HG02588 (cell line): Measurements from ENCODE around the gene ATP8B1.
"Not testable (repeated sequence)": the region's sequence is repeated elsewhere in the genome, so short reads cannot be mapped to it uniquely, and the experiment has no call there.

Experiments
- ATAC-seq: cut with Tn5 transposase; IDR thresholded peaks from one replicate; pipeline ENCODE4 v1.9.1; 2021; ENCODE audit warnings: mild to moderate bottlenecking, moderate library complexity; ENCODE audit not compliant: unreplicated experiment

The ATP8B1 gene

DNA sequence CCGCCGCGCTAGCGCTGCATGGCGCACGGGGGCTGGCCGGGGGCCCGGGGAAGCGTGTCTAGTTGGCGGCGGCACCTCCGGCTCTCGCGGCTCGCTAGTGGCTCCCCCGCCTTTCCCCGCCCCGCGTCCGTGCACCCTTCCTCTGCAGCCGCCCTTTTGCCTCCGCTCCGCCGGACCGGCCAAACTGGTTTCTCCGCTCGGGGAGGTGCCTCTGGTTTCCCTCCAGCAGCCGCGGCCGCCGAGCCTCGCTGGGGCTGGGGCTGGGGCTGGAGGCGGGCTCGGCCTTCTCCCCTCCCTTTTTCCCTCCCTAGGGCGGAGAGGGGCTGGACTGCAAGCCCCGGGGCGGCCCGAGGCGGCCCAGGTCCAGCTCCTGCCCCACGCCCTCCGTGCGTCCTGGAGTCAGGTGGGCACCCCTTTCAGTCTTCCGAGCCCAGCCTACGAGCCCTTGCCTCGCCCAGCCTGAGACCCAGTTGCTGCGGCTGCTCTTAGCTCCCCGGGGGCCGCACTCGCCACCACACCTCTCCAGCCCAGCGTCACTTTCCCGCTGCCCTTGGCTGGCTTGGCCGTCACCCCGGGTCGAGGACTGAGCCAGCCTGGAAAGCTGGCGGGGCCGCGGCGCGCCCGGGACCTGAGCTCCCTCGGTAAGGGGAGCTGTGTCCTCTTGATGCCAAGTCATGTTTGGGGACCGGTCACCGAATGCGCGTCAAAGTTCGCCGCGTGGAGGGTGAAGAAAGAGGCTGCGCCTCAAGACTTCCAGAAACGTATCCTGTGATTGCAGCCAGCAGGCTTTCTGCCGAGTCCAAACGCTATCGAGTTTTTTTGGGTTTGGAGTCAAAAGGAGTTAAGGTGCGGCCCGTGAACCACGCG is at the start of gene ATP8B1:
Gene ATP8B1, minus strand, starts transcription at position 213 of the 867 bp plus-strand sequence. CDS start 71,508 bp downstream, outside the sequence.
- ATAC-seq, result peak; percentile 52

DNA sequence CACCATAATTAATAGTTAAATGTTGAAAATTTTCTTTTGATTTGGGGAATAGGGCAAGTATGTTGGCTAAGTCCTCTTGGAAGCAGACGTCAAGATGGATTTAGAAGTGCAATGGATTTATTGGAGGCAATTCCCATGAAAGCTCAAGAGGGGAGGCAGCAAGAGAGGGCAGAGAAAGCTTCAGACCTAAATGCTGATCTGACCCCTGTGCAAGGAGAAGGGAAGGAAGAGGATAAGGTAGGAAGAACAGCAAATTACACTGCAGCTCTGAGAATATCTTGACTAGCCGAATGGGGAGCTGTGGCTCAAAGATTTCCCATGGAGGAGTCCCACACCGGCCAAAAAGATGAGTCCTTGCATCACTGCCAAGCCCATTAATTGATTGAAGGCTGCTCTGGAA is 46.9 kb upstream of the ATP8B1 start:
- no peak for ATAC-seq

DNA sequence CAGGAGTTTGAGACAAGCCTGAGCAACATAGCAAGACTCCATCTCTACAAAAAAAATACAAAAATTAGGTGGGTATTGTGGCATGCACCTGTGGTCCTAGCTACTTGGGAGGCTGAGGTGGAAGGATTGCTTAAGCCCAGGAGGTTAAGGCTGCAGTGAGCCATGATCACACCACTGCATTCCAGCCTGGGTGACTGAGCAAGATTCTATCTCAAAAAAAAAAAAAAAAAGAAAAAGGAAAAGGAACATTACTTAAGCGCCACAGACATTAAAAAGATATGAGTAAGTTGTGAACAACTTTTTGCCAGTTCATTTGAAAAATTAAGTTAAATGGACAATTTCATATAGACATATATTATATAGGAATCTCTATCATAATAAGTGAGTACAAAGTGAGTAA is 45.3 kb upstream of the ATP8B1 start:
- not testable (repeated sequence) for ATAC-seq

DNA sequence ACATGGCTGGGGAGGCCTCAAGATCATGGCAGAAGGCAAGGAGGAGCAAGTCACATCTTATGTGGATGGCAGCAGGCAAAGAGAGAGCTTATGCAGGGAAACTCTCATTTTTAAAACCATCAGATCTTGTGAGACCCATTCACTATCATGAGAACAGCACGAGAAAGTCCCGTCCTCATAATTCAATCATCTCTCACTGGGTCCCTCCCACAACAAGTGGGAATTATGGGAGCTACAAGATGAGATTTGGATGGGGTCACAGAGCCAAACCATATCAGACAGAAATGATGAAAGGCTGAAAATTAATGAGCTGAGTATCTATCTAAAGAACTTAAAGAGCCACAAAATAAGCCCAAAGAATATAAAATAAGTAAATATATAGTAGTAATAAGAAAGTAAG is 44.3 kb upstream of the ATP8B1 start:
- not testable (repeated sequence) for ATAC-seq

DNA sequence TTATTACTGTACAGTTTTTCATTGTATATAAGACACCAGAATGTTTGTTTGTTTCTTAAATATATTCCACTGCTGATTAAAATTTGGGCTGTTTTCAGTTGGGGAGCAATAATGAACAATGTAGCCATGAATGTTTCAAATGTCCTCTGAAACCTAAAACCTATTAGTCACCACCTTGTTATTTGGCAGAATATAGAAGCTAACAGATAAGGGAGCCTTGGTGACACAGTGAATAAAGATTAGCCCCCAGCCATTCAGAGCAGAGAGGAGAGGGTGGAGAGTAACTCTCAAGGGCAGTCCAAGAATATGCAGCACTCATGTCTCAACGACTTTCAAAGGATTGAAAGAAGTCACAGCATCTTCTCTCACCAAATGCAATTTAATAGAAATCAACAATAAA is 43.1 kb upstream of the ATP8B1 start:
- no peak for ATAC-seq

DNA sequence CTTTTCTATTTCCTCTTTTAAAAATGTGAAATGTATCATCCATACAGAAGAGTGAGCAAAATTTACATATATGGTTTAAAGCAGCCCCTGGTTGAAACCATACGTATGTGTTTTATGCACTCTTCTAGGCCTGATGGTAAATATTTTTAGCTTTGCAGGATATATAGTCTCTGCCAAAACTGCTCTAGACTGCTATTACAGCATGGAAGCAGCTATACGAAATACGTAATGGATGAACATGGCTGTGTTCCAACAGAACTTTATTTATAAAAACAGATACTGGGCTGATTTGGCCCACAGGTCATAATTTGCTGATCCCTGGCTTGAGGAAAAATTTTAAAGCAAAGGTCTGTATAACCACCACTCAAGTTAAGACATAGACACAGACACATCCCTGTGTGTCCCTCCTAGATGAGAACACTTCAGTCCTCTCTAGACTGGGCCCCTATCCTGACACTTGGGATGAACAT is 42.5 kb upstream of the ATP8B1 start:
- ATAC-seq, result no peak

DNA sequence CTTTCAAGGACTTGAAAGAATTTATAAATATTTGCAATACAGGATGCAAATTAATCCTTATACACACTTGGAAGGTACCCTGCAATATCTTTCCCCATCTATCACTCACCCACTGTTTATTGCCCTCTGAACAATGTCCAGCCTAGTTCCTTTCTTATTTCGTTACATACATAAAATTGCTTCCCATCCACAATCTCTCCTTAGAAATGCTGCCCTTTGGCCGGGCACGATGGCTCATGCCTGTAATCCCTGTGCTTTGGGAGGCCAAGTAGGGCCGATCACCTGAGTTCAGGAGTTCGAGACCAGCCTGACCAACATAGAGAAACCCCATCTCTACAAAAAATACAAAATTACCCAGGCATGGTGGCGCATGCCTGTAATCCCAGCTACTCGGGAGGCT is 41.2 kb upstream of the ATP8B1 start:
- no peak for ATAC-seq

DNA sequence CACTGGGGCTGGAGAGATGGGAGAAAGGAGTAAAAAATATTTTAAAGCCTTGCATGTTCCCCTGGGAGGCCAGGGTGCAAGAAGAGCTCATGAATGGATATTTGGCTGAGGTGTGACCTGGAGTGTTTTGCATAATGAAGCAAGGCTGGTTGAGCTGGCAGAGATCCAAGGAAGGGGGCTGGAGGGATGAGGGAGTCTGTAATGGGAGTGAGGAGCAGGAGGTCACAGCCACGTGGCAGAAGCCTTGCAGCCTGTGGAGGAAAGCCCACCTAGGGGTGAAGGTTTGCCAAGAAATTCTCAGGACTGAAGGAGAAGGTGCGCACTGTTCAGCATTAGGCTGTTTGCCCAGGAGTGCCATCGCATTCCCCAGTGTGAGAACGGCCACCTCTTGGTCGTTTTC is 40.3 kb upstream of the ATP8B1 start:
- no peak for ATAC-seq

DNA sequence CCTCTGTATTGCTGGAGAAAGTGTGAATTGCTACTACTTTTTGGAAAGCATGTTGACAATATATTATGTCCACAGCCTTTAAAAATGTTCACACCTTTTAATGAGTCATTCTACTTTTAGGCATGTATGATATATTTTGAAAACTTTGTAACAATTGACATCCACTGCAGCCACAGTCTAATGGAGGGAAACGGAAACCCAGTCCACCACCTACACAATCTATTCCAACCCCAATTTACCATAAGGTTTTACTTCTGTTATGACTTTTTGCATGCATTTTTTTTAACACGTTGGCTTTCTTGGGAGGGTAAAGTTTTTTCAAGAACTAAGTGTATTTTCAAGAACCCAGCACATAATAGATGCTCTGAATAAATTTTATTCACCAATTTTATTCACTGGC is 38.5 kb upstream of the ATP8B1 start:
- peak; percentile 41 for ATAC-seq

DNA sequence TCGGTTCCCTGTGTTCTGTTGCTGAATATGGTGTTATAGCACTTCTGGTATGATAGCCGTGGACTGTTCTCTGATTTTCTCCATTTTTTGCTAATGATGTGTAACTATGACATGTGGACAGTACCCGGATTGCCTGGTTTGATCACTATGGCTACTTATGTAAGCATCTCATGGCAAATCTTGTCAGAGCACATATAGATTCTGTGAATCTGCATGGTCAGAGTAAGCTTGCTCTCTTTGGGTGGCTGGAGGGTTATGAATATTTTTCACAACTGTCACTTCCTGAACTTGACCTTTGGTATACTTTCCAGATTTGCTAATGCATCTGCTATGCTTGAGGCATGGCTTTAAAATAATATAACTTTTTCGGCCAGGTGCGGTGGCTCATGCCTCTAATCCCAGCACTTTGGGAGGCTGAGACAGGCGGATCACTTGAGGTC is 36.8 kb upstream of the ATP8B1 start:
- ATAC-seq, result no peak

DNA sequence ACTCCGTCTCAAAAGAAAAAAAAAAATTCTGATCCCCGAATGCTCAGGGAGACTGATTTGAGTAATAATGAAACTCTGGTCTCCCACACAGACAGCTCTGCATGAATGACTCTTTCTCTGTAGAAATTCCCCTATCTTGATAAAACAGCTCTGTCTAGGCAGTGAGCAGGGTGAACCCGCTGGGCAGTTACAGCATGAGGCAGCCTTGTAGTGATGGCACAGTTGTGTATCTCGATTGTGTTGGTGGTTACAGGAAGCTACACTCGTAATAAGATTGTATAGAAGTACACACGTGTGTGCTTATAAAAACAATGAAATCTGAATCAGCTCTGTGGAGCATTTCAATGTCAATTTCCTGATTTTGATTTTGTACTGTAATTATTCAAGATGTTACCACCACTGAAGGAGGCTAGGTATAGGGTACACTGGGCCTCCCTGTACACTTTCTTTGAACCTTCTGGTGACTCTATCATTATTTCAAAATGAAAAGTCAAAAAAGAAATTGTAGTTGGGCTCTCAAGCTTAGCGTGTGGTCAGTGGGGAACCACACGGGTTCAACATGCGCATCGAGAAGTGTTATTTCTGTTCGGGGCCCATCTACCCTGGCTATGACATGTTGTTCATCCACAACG is 34.9 kb upstream of the ATP8B1 start:
- ATAC-seq, result peak; percentile 83

DNA sequence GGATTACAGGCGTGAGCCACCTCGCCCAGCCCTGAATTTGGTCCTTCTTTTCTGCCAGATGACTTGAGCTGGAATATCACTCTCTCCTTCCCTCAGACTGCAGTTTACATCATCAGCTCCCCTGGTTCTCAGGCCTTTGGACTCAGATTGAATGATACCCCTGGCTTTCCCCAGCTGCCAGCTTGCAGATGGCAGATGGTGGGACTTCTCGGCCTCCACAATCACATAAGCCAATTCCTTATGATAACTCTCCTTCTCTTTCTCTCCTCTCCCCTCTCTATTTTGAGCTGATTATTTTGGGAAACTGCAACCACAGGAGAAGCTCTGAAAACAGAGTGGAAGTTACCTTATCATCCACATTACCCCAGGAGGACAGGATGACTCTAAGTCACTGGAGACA is 33.4 kb upstream of the ATP8B1 start:
- ATAC-seq, result no peak

DNA sequence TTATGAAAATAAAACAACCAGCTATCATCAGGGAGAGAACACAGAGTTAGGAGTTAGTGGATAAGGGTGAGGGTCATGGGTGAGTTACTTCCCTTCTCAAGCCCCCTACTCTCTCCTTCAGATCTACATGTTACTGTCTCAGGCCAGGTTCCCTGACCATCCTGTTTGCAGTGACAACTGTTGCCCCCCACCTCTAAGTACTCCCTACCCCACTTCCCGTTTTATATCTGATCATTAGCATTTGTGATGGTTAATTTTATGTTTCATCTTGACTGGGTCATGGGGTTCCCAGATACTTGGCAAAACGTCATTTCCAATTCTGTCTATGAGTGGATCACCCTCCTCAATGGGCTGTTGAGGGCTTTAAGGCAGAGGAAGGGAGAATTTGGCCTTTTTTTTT is 32.8 kb upstream of the ATP8B1 start:
- ATAC-seq, result no peak

DNA sequence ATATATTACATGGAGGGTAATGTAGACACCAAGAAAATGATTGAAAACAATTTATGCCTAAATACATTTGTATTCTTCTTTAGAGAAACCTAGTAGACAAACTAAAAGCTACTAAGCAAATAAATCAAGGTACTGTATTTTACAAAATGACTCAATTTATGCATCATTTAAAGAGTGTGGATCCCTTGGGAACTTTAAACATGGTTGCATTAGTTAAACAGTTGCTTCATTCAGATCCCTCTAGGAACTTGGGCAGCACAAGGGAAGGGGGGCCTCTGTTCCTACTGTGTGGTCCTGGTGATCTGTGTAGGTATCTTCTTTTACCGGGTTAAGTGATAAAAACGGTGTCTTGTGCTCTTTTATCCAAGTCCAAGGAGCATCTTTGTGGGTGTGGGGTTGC is 31.5 kb upstream of the ATP8B1 start:
- no peak for ATAC-seq

DNA sequence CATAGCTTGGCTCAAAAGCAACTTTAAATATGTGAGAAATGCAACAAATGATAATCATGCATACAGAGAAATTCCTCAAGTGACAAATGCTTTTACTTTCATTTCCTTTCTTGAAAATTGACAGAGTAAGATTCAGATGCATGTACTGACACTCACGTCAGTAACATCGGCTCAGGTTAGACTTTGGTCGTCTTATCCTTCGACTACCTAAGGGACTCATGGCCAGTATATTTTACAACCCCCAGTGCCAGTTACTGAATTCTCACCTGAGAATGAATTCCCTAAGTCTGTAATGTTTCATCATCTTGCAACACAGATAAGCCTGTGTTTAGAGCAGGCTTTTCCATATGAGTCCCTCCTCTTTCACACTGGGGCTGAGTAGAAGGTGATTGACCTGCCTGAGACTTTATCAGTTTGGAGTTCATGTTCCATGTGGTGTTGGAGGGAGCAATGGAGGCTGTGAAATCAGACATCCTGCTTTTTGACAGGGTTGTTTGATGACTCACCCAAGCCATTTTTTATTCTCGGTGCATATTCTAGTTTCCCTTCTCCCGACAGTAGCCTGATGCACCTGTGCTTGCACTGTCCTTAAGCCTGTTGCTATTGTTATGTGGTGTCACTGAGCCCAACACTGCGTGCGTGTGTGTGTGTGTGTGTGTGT is 30.5 kb upstream of the ATP8B1 start:
- peak; percentile 37 for ATAC-seq

DNA sequence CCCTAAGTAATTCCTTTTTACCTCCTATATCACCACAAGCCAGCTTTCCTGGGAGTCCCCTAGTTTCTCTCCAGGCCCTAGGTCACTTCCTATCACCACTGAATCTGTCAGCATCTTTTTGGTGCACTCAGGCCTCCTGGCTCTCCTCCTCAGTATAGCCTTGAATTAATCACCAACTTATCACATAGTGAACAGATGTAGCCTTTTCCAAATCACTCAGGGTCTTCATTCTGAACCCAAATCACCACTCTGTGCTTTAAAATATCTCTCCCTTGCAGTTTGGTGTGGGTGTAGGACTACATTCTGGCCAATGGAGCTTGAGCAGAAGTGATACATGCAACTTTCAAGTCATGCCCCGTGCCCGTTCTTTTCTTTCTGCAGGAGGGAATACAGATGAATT is 29.6 kb upstream of the ATP8B1 start:
- ATAC-seq, result no peak

DNA sequence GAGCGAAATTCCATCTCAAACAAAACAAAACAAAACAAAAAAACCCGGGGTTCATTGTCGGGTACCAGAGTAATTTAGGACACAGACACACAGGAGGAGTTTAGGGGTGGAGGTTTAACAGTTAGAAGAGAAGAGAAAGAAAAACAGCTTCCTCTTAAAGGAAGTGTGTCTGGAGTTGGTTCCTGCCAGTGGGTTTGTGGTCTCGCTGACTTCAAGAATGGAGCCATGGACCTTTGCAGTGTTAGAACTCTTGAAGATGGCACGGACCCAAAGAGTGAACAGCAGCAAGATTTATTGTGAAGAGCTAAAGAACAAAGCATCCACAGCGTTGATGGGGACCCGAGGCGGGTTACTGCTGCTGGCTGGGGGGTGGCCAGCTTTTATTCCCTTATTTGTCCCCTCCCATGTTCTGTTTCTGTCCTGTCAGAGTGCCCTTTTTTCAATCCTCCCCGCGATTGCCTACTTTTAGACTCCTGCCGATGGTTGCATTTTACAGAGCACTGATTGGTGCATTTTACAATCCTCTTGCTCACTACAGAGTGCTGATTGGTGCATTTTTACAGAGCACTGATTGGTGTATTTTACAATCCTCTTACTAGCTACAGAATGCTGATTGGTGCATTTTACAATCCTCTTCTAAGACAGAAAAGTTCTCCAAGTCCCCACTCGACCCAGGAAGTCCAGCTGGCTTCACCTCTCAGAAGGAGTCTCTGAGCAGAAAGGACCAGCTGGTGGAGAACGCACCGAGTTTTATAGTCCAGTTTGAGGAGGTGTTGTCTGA is 28.7 kb upstream of the ATP8B1 start:
- ATAC-seq, result no peak

DNA sequence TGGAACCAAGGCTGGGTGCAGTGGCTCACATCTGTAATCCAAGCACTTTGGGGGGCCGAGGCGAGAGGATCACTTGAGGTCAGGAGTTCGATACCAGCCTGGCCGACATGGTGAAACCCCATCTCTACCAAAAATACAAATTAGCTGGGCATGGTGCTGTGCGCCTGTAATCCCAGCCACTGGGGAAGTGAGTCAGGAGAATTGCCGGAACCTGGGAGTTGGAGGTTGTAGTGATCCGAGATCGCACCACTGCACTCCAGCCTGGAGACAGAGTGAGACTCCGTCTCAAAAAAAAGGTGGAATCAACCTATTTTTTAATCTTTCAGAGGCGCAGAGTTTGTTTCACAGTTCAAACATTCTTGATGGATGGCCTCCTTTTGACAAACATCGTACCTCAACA is 24.5 kb upstream of the ATP8B1 start:
- ATAC-seq, result no peak

DNA sequence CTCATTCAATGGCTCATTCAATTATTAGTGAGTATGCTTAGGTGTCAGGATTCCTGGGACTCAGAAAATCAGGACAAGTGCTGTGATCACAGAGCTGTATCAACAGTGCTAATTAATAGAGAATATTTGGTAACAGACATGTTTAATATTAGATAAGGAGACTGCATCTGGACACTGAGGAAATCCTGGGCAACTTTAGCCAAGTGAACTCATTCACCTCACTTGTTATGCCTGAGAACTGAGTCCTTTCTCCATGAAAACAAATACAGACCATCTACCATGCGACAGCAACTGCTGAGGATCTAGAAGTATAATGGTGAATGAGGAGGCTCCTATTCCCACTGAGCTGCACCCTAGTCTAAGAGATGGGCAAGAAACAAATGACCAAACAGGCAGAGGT is 23.1 kb upstream of the ATP8B1 start:
- ATAC-seq, result no peak

DNA sequence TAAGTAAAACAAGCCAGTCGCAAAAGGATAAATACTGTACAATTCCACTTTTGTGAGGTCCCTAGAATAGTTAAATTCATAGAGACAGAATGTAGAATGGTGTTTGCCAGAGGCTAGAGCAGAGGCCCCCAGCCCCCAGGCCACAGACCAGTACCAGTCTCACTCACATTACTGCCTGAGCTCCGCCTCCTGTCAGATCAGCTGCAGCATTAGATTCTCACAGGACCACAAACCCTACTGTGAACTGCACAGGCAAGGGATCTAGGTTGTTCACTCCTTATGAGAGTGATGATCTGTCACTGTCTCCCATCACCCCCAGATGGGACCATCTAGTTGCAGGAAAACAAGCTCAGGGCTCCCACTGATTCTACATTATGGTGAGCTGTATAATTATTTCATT is 17.5 kb upstream of the ATP8B1 start:
- ATAC-seq, result not testable (repeated sequence)
